ENCODE measurements around the gene GSG1L. TPM values are rescaled to one million over a fixed set of nuclear protein-coding genes. Genes with fewer than 3 reads are reported as not detected.

Gene GSG1L
- total RNA-seq, 1 experiment from 2014 or later: not detected

GRCh38 chr16:27799896-27800295 lies 263.6 kb downstream of the GSG1L start:
- Histone ChIP-seq H3K9ac (ENCODE audit: low read length) (no peak overlapping the region), H3K79me2 (ENCODE audit: low read length) (no peaks in the 10 kb centered on the region), H2AFZ (ENCODE audit: low read length) (no peak overlapping the region), H4K20me1 (ENCODE audit: insufficient read depth, low read depth, low read length) (no peaks in the 10 kb centered on the region), H3K9me3 (ENCODE audit: low read length) (no peaks in the 10 kb centered on the region), H3K4me3 (ENCODE audit: low read length) (no peak overlapping the region), H3K4me2 (ENCODE audit: low read depth, low read length, poor library complexity, severe bottlenecking) (no peak overlapping the region), H3K27me3 (ENCODE audit: low read length) (no peaks in the 10 kb centered on the region), H3K9me2 (replicated peaks; ENCODE audit: insufficient read depth, low read length) (no peaks in the 10 kb centered on the region), H3K27ac (ENCODE audit: low read length) (no peak overlapping the region), H3K4me1 (ENCODE audit: low read length) (no peaks in the 10 kb centered on the region), H3K36me3 (ENCODE audit: insufficient read depth, low read length) (no peaks in the 10 kb centered on the region)
- no peak for DNase-seq

- Histone ChIP-seq H4K20me1 (ENCODE audit: insufficient read depth, low read depth, low read length) (no peaks in the 10 kb centered on the region), H3K27me3 (ENCODE audit: low read length) (no peaks in the 10 kb centered on the region), H3K9me2 (replicated peaks; ENCODE audit: insufficient read depth, low read length) (no peaks in the 10 kb centered on the region), H3K4me2 (ENCODE audit: low read depth, low read length, poor library complexity, severe bottlenecking) (no peak overlapping the region), H2AFZ (ENCODE audit: low read length) (no peak overlapping the region), H3K79me2 (ENCODE audit: low read length) (no peaks in the 10 kb centered on the region), H3K9me3 (ENCODE audit: low read length) (no peaks in the 10 kb centered on the region), H3K9ac (ENCODE audit: low read length) (no peak overlapping the region), H3K4me3 (ENCODE audit: low read length) (no peak overlapping the region), H3K27ac (ENCODE audit: low read length) (no peak overlapping the region), H3K36me3 (ENCODE audit: insufficient read depth, low read length) (no peaks in the 10 kb centered on the region), H3K4me1 (ENCODE audit: low read length) (no peaks in the 10 kb centered on the region)
- DNase-seq: no peak
Measured at GRCh38 chr16:27798241-27798640, 265.3 kb downstream of the GSG1L start.

- DNase-seq: peak; percentile 66
- Histone ChIP-seq H3K27ac (ENCODE audit: low read length) (no peak overlapping the region), H3K4me1 (ENCODE audit: low read length) (no peaks in the 10 kb centered on the region), H2AFZ (ENCODE audit: low read length) (no peak overlapping the region), H3K4me2 (ENCODE audit: low read depth, low read length, poor library complexity, severe bottlenecking) (no peak overlapping the region), H3K9ac (ENCODE audit: low read length) (no peak overlapping the region), H3K79me2 (ENCODE audit: low read length) (no peaks in the 10 kb centered on the region), H3K36me3 (ENCODE audit: insufficient read depth, low read length) (no peaks in the 10 kb centered on the region), H3K4me3 (ENCODE audit: low read length) (no peak overlapping the region), H3K9me3 (ENCODE audit: low read length) (no peaks in the 10 kb centered on the region), H3K27me3 (ENCODE audit: low read length) (no peaks in the 10 kb centered on the region), H4K20me1 (ENCODE audit: insufficient read depth, low read depth, low read length) (no peaks in the 10 kb centered on the region), H3K9me2 (replicated peaks; ENCODE audit: insufficient read depth, low read length) (no peaks in the 10 kb centered on the region)
Measured at GRCh38 chr16:27795992-27796614, 267.4 kb downstream of the GSG1L start.

GRCh38 chr16:27793249-27793622 lies 270.3 kb downstream of the GSG1L start:
- Histone ChIP-seq H3K4me3 (ENCODE audit: low read length) (no peak overlapping the region), H3K9me3 (ENCODE audit: low read length) (no peaks in the 10 kb centered on the region), H3K27me3 (ENCODE audit: low read length) (no peaks in the 10 kb centered on the region), H3K9ac (ENCODE audit: low read length) (no peak overlapping the region), H3K79me2 (ENCODE audit: low read length) (no peaks in the 10 kb centered on the region), H3K9me2 (replicated peaks; ENCODE audit: insufficient read depth, low read length) (no peaks in the 10 kb centered on the region), H3K27ac (ENCODE audit: low read length) (no peak overlapping the region), H2AFZ (ENCODE audit: low read length) (no peak overlapping the region), H4K20me1 (ENCODE audit: insufficient read depth, low read depth, low read length) (no peaks in the 10 kb centered on the region), H3K4me2 (ENCODE audit: low read depth, low read length, poor library complexity, severe bottlenecking) (no peak overlapping the region), H3K36me3 (ENCODE audit: insufficient read depth, low read length) (no peaks in the 10 kb centered on the region), H3K4me1 (ENCODE audit: low read length) (no peaks in the 10 kb centered on the region)
- DNase-seq: no peak

- DNase-seq: no peak
- Histone ChIP-seq H4K20me1 (ENCODE audit: insufficient read depth, low read depth, low read length) (no peaks in the 10 kb centered on the region), H3K4me2 (ENCODE audit: low read depth, low read length, poor library complexity, severe bottlenecking) (no peak overlapping the region), H3K79me2 (ENCODE audit: low read length) (no peaks in the 10 kb centered on the region), H3K4me3 (ENCODE audit: low read length) (no peak overlapping the region), H3K4me1 (ENCODE audit: low read length) (no peaks in the 10 kb centered on the region), H3K9ac (ENCODE audit: low read length) (no peak overlapping the region), H3K27ac (ENCODE audit: low read length) (no peak overlapping the region), H3K9me3 (ENCODE audit: low read length) (no peaks in the 10 kb centered on the region), H3K27me3 (ENCODE audit: low read length) (no peaks in the 10 kb centered on the region), H3K9me2 (replicated peaks; ENCODE audit: insufficient read depth, low read length) (no peaks in the 10 kb centered on the region), H3K36me3 (ENCODE audit: insufficient read depth, low read length) (no peaks in the 10 kb centered on the region), H2AFZ (ENCODE audit: low read length) (no peak overlapping the region)
Measured at GRCh38 chr16:27792486-27793248, 270.8 kb downstream of the GSG1L start.

- Histone ChIP-seq H3K4me3 (ENCODE audit: low read length) (no peak overlapping the region), H2AFZ (ENCODE audit: low read length) (no peak overlapping the region), H3K4me2 (ENCODE audit: low read depth, low read length, poor library complexity, severe bottlenecking) (no peak overlapping the region), H3K9me3 (ENCODE audit: low read length) (no peaks in the 10 kb centered on the region), H3K27me3 (ENCODE audit: low read length) (no peaks in the 10 kb centered on the region), H3K79me2 (ENCODE audit: low read length) (no peaks in the 10 kb centered on the region), H3K27ac (ENCODE audit: low read length) (no peak overlapping the region), H3K9me2 (replicated peaks; ENCODE audit: insufficient read depth, low read length) (no peaks in the 10 kb centered on the region), H3K4me1 (ENCODE audit: low read length) (no peaks in the 10 kb centered on the region), H4K20me1 (ENCODE audit: insufficient read depth, low read depth, low read length) (no peaks in the 10 kb centered on the region), H3K9ac (ENCODE audit: low read length) (no peak overlapping the region), H3K36me3 (ENCODE audit: insufficient read depth, low read length) (no peaks in the 10 kb centered on the region)
- no peak for DNase-seq
Measured at GRCh38 chr16:27791404-27791719, 272.2 kb downstream of the GSG1L start.

GRCh38 chr16:27790546-27791403 lies 272.7 kb downstream of the GSG1L start:
- DNase-seq: no peak

GRCh38 chr16:27789595-27790241 lies 273.8 kb downstream of the GSG1L start:
- no peaks in the 10 kb centered on the region for H3K9me3 ChIP-seq (ENCODE audit: low read length)
- no peaks in the 10 kb centered on the region for H4K20me1 ChIP-seq (ENCODE audit: insufficient read depth, low read depth, low read length)
- H3K4me2 ChIP-seq (ENCODE audit: low read depth, low read length, poor library complexity, severe bottlenecking): no peak overlapping the region
- no peak overlapping the region for H2AFZ ChIP-seq (ENCODE audit: low read length)
- no peak for DNase-seq
- no peaks in the 10 kb centered on the region for H3K4me1 ChIP-seq (ENCODE audit: low read length)
- H3K9ac ChIP-seq (ENCODE audit: low read length): no peak overlapping the region
- H3K27ac ChIP-seq (ENCODE audit: low read length): no peak overlapping the region
- no peaks in the 10 kb centered on the region for H3K79me2 ChIP-seq (ENCODE audit: low read length)
- no peaks in the 10 kb centered on the region for H3K27me3 ChIP-seq (ENCODE audit: low read length)
- H3K4me3 ChIP-seq (ENCODE audit: low read length): no peak overlapping the region
- H3K36me3 ChIP-seq (ENCODE audit: insufficient read depth, low read length): no peaks in the 10 kb centered on the region
- no peaks in the 10 kb centered on the region for H3K9me2 ChIP-seq (replicated peaks; ENCODE audit: insufficient read depth, low read length)

More at GRCh38 chr16:27790546-27791403, 272.7 kb downstream of the GSG1L start:
- H3K9me3 ChIP-seq (ENCODE audit: low read length): no peaks in the 10 kb centered on the region
- H3K27ac ChIP-seq (ENCODE audit: low read length): no peak overlapping the region
- H4K20me1 ChIP-seq (ENCODE audit: insufficient read depth, low read depth, low read length): no peaks in the 10 kb centered on the region
- H2AFZ ChIP-seq (ENCODE audit: low read length): no peak overlapping the region
- no peaks in the 10 kb centered on the region for H3K36me3 ChIP-seq (ENCODE audit: insufficient read depth, low read length)
- H3K79me2 ChIP-seq (ENCODE audit: low read length): no peaks in the 10 kb centered on the region
- H3K9ac ChIP-seq (ENCODE audit: low read length): no peak overlapping the region
- no peaks in the 10 kb centered on the region for H3K4me1 ChIP-seq (ENCODE audit: low read length)
- no peaks in the 10 kb centered on the region for H3K27me3 ChIP-seq (ENCODE audit: low read length)
- no peaks in the 10 kb centered on the region for H3K9me2 ChIP-seq (replicated peaks; ENCODE audit: insufficient read depth, low read length)
- no peak overlapping the region for H3K4me2 ChIP-seq (ENCODE audit: low read depth, low read length, poor library complexity, severe bottlenecking)
- H3K4me3 ChIP-seq (ENCODE audit: low read length): no peak overlapping the region
